NCI-H2081 treated with DMSO at 0.1 percent for 48 hours (cell line): ENCODE data around the gene SPATS2.
A peak's percentile ranks its signal among the peaks of the same experiment; 100 is the strongest.

Experiments used
- DNase-seq: peaks from one replicate; lab custom pipeline; 2025; lab: John Stamatoyannopoulos, UW

Gene SPATS2

GRCh38 chr12:49541140-49541861, 174.0 kb downstream of the SPATS2 start:
- no peak for DNase-seq

GRCh38 chr12:49541911-49542505, 174.7 kb downstream of the SPATS2 start:
- DNase-seq = no peak

GRCh38 chr12:49542592-49543160, 175.4 kb downstream of the SPATS2 start:
- no peak for DNase-seq

GRCh38 chr12:49543221-49543913, 176.1 kb downstream of the SPATS2 start:
- DNase-seq = no peak

GRCh38 chr12:49543914-49544815, 176.9 kb downstream of the SPATS2 start:
- no peak for DNase-seq

- no peak for DNase-seq
These were observed 178.6 kb downstream of the SPATS2 start for GRCh38 chr12:49545815-49546214.

- DNase-seq = no peak
These were observed 179.2 kb downstream of the SPATS2 start for GRCh38 chr12:49546481-49546880.

GRCh38 chr12:49547090-49547690, 179.9 kb downstream of the SPATS2 start:
- no peak for DNase-seq

- DNase-seq = no peak
These were observed 181.2 kb downstream of the SPATS2 start for GRCh38 chr12:49548481-49548821.

GRCh38 chr12:49548822-49549648, 181.8 kb downstream of the SPATS2 start:
- DNase-seq = no peak

- peak; percentile 34 for DNase-seq
These were observed 182.8 kb downstream of the SPATS2 start for GRCh38 chr12:49549735-49550692.

- no peak for DNase-seq
These were observed 183.5 kb downstream of the SPATS2 start for GRCh38 chr12:49550693-49551252.

- no peak for DNase-seq
These were observed 184.8 kb downstream of the SPATS2 start for GRCh38 chr12:49552014-49552413.

- no peak for DNase-seq
These were observed 185.2 kb downstream of the SPATS2 start for GRCh38 chr12:49552425-49552824.

GRCh38 chr12:49552899-49553298, 185.6 kb downstream of the SPATS2 start:
- DNase-seq = no peak

- peak; percentile 34 for DNase-seq
These were observed 186.3 kb downstream of the SPATS2 start for GRCh38 chr12:49553512-49554088.

- no peak for DNase-seq
These were observed 187.0 kb downstream of the SPATS2 start for GRCh38 chr12:49554266-49554665.

- DNase-seq = no peak
These were observed 188.5 kb downstream of the SPATS2 start for GRCh38 chr12:49555631-49556390.
